Endodermal cell (in vitro differentiated cells): ENCODE results near the gene KRTAP4-9. TPM values are rescaled to one million over a fixed set of nuclear protein-coding genes. Genes with fewer than 3 reads are reported as not detected.
"Not testable (repeated sequence)": the region's sequence is repeated elsewhere in the genome, so short reads cannot be mapped to it uniquely, and the experiment has no call there.

ENCODE experiments used
- DNase-seq: peaks from one replicate; pipeline ENCODE4 v3.0.0-alpha.2; 2017
- H3K27ac ChIP-seq: 2 replicates; pipeline ENCODE4 v1.5.1; 2013; ENCODE audit warnings: mild to moderate bottlenecking, low read depth, low read length, moderate library complexity
- H3K27me3 ChIP-seq: 2 replicates; pipeline ENCODE4 v1.6.1; 2013; ENCODE audit warnings: mild to moderate bottlenecking, low read length, moderate library complexity; ENCODE audit not compliant: insufficient read depth, control insufficient read depth, poor library complexity, severe bottlenecking
- H3K36me3 ChIP-seq: 2 replicates; pipeline ENCODE4 v1.7.0; 2013; ENCODE audit warnings: mild to moderate bottlenecking, low read length, moderate library complexity; ENCODE audit not compliant: control insufficient read depth, insufficient read depth
- H3K4me1 ChIP-seq: one replicate; pipeline ENCODE4 v1.7.0; 2013; ENCODE audit warnings: low read length; ENCODE audit not compliant: control insufficient read depth, insufficient read depth
- H3K4me3 ChIP-seq: 2 replicates; pipeline ENCODE4 v1.5.1; 2013; ENCODE audit warnings: mild to moderate bottlenecking, low read length, moderate library complexity
- H3K9ac ChIP-seq: 2 replicates; pipeline ENCODE4 v1.6.1; 2013; ENCODE audit warnings: mild to moderate bottlenecking, low read length, moderate library complexity; ENCODE audit not compliant: poor library complexity, severe bottlenecking; ENCODE audit errors: extremely low read depth
- H3K9me3 ChIP-seq: 2 replicates; pipeline ENCODE4 v1.6.1; 2013; ENCODE audit warnings: mild to moderate bottlenecking, low read length, moderate library complexity; ENCODE audit not compliant: control insufficient read depth
- H3K27ac Mint-ChIP-seq: 2 replicates; pipeline ENCODE4 v1.8.0; 2020; ENCODE audit warnings: mixed read lengths
- H3K27me3 Mint-ChIP-seq: 2 replicates; pipeline ENCODE4 v1.8.0; 2021; ENCODE audit warnings: mild to moderate bottlenecking, mixed read lengths; ENCODE audit not compliant: insufficient read depth
- H3K36me3 Mint-ChIP-seq: 2 replicates; pipeline ENCODE4 v1.8.0; 2020; ENCODE audit warnings: low read depth, mixed read lengths
- H3K4me1 Mint-ChIP-seq: 2 replicates; pipeline ENCODE4 v1.8.0; 2020; ENCODE audit warnings: mixed read lengths
- H3K4me3 Mint-ChIP-seq: 2 replicates; pipeline ENCODE4 v1.8.0; 2020; ENCODE audit warnings: mild to moderate bottlenecking, moderate library complexity, mixed read lengths
- H3K9me3 Mint-ChIP-seq: 2 replicates; pipeline ENCODE4 v1.8.0; 2020; ENCODE audit warnings: mild to moderate bottlenecking, mixed read lengths
- CTCF ChIP-seq: fragments of 200-600 bp; sonication (generic); conservative IDR thresholded peaks from 2 replicates; pipeline ENCODE4 v1.5.0; 2021; ENCODE audit warnings: antibody characterized with exemption, mild to moderate bottlenecking
- WGBS, 2 experiments: methylation state at CpG; one replicate each; pipeline versions ENCODE4 v1.1.5 to v1.1.7; 2013; ENCODE audit warnings: missing lambda C conversion rate in 2 of 2, mixed read lengths in 1 of 2; ENCODE audit not compliant: insufficient coverage in 1 of 2, insufficient read length in 1 of 2; 5-methylcytosine and 5-hydroxymethylcytosine counted together
- total RNA-seq, 2 donors: library from RNA; stranded (reverse); fragmentation: NEBNext Ultra II Directional in 1 of 2; extraction: Animal tissue kit (Norgen Biotek cat#: 25700) in 1 of 2; gene quantifications; 2 replicates in 1 of 2; 3 replicates in 1 of 2; pipeline ENCODE4 v1.2.1, GENCODE V29; 2021

Gene KRTAP4-9
- total RNA-seq, 2 donors from 2014 or later: not detected

DNA sequence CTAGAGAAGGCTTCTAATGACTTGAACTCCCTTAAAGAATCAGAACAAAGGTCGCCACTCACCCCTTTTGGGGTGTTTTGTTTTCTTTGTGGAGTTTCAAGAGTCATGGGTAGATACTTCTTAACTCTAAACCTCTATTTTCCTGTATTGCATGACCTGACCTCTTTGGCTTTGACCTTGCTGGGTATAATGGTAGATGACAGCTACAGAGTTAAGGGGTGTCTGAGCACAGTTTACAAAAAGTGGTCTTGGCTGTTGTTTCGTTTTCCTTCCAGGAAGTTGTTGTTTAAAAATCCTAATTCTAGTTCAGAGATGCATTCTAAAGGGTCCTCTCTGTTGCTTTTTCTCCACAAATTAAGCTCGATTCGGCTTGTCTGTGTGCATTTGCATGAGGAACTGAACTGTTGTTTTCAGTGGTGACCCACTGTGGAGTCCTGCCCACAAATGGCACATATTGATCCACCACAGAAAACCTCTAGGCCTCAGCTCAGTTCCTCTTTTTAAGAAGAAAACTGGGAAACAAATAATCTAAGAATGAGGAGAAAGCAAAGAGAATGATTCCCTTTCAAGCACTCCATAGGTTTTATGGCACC lies 16.3 kb upstream of the KRTAP4-9 start:
- not testable (repeated sequence) for H3K36me3 ChIP-seq, H3K4me1 ChIP-seq, H3K27ac Mint-ChIP-seq, H3K4me1 Mint-ChIP-seq, H3K27me3 Mint-ChIP-seq, H3K27ac ChIP-seq, H3K27me3 ChIP-seq, H3K9ac ChIP-seq, H3K36me3 Mint-ChIP-seq, H3K4me3 ChIP-seq, H3K4me3 Mint-ChIP-seq, DNase-seq
- H3K9me3 ChIP-seq: peaks cover 17% of the 10 kb centered on the region
- peaks cover 21% of the 10 kb centered on the region for H3K9me3 Mint-ChIP-seq
- 40 to 74% methylated on average over 1 to 3 of the region's 4 CpGs for WGBS, 2 experiments

DNA sequence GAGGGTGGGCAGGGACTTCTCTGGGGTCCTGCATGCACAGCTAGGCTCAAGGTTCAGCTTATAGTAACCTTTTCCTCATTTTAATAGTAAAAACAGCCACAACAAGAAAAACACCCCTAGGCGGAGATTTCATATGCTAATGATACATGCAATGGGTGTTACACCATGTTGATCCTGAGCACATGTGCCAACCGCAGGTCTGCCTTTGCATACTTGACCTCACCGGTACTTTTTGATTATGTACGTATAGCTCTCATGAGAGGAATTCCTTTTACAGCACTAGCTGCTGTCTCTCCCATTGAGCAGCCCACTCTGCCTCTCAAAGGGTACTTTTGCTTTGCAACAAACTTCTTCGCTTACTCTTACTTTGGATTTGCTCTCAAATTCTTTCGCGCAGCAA lies 9.1 kb upstream of the KRTAP4-9 start:
- H3K36me3 Mint-ChIP-seq: no peaks in the 10 kb centered on the region
- peaks cover 3% of the 10 kb centered on the region for H3K27me3 Mint-ChIP-seq
- H3K9ac ChIP-seq: no peak overlapping the region
- no peak overlapping the region for H3K4me3 Mint-ChIP-seq
- no peaks in the 10 kb centered on the region for H3K36me3 ChIP-seq
- no peak for TF ChIP-seq CTCF
- H3K4me1 Mint-ChIP-seq: no peaks in the 10 kb centered on the region
- peaks cover 15% of the 10 kb centered on the region for H3K9me3 ChIP-seq
- peaks cover 21% of the 10 kb centered on the region for H3K9me3 Mint-ChIP-seq
- no peak overlapping the region for H3K27ac ChIP-seq
- no peak overlapping the region for H3K4me3 ChIP-seq
- no peak for DNase-seq
- H3K27me3 ChIP-seq: no peaks in the 10 kb centered on the region
- H3K27ac Mint-ChIP-seq: no peak overlapping the region
- WGBS, 2 experiments: 97% methylated on average over 4 to 7 of the region's 7 CpGs
- H3K4me1 ChIP-seq: no peaks in the 10 kb centered on the region

GRCh38 chr17:41098042-41098441 lies 7.1 kb upstream of the KRTAP4-9 start, which contains the start of gene KRTAP4-8:
KRTAP4-8 (minus strand) TSS chr17:41098142; CDS start chr17:41098084, 58 bp downstream.
- Histone ChIP-seq H3K36me3 (no peaks in the 10 kb centered on the region), H3K27me3 (no peaks in the 10 kb centered on the region), H3K4me1 (no peaks in the 10 kb centered on the region), H3K27ac (no peak within 1 kb of the TSS), H3K4me3 (no peak within 1 kb of the TSS), H3K9ac (no peak within 1 kb of the TSS), H3K9me3 (peaks cover 4% of the 10 kb centered on the region)
- no peak within 1 kb of the TSS for H3K4me3 Mint-ChIP-seq
- no peak for DNase-seq
- 85% methylated on average over 1 of the region's 4 CpGs; no CpG with 5 or more reads in 1 of the 2 experiments for WGBS, 2 experiments
- no peaks in the 10 kb centered on the region for H3K4me1 Mint-ChIP-seq
- H3K9me3 Mint-ChIP-seq: peaks cover 10% of the 10 kb centered on the region
- peaks cover 3% of the 10 kb centered on the region for H3K27me3 Mint-ChIP-seq
- no peak within 1 kb of the TSS for H3K27ac Mint-ChIP-seq
- TF ChIP-seq CTCF: no peak
- H3K36me3 Mint-ChIP-seq: no peaks in the 10 kb centered on the region

- WGBS, 2 experiments: 82 to 83% methylated on average over 2 to 6 of the region's 6 CpGs
Observed at GRCh38 chr17:41098481-41098880, 6.7 kb upstream of the KRTAP4-9 start.

More at GRCh38 chr17:41098481-41098880, 6.7 kb upstream of the KRTAP4-9 start:
- Mint-ChIP-seq H3K27me3 (peaks cover 3% of the 10 kb centered on the region), H3K9me3 (peaks cover 6% of the 10 kb centered on the region), H3K4me1 (no peaks in the 10 kb centered on the region), H3K36me3 (no peaks in the 10 kb centered on the region), H3K4me3 (no peak overlapping the region), H3K27ac (no peak overlapping the region)
- no peak overlapping the region for H3K9ac ChIP-seq
- no peak overlapping the region for H3K27ac ChIP-seq
- H3K27me3 ChIP-seq: no peaks in the 10 kb centered on the region
- no peak for DNase-seq
- no peak overlapping the region for H3K4me3 ChIP-seq
- H3K36me3 ChIP-seq: no peaks in the 10 kb centered on the region
- no peak for TF ChIP-seq CTCF
- H3K9me3 ChIP-seq: peaks cover 4% of the 10 kb centered on the region
- H3K4me1 ChIP-seq: no peaks in the 10 kb centered on the region
